ENCODE data around the gene PLA2G6. TPM values are rescaled to one million over a fixed set of nuclear protein-coding genes. Genes with fewer than 3 reads are reported as not detected.
"Not testable (repeated sequence)": the region's sequence is repeated elsewhere in the genome, so short reads cannot be mapped to it uniquely, and the experiment has no call there.

The PLA2G6 gene
- total and polyA plus RNA-seq, 4 donors, result 8.8 to 74.1 (median 25.4) TPM

- Histone ChIP-seq H3K4me3 (ENCODE audit: low read length in 2 of 2) (no peak overlapping the region), H3K27ac (ENCODE audit: low read depth in 1 of 2, low read length in 2 of 2) (no peak overlapping the region), H3K4me1 (ENCODE audit: control insufficient read depth in 1 of 2, insufficient read depth in 2 of 2, low read length in 2 of 2) (no peaks in the 10 kb centered on the region), H3K36me3 (ENCODE audit: control insufficient read depth in 1 of 2, insufficient read depth in 2 of 2, low read length in 1 of 2) (no peaks in the 10 kb centered on the region), H3K27me3 (ENCODE audit: control insufficient read depth in 1 of 2, insufficient read depth in 2 of 2, low read length in 1 of 2) (no peaks in the 10 kb centered on the region), H3K9me3 (ENCODE audit: control insufficient read depth, low read length) (no peaks in the 10 kb centered on the region)
- DNase-seq (peak; percentile 48 to 61), ATAC-seq (ENCODE audit: low FRiP score) (no peak)
- intact Hi-C loops (cut with DNase I), result no loop called here
- WGBS, 2 donors, result 96% methylated on average over 9 of the region's 9 CpGs
Measured at GRCh38 chr22:38127869-38128268, 53.8 kb downstream of the PLA2G6 start.

GRCh38 chr22:38126928-38127668 lies 54.5 kb downstream of the PLA2G6 start:
- no peak for ATAC-seq (ENCODE audit: low FRiP score)
- peak; percentile 35 to 66 for DNase-seq
- Histone ChIP-seq H3K9me3 (ENCODE audit: control insufficient read depth, low read length) (no peaks in the 10 kb centered on the region), H3K4me3 (ENCODE audit: low read length in 2 of 2) (no peak overlapping the region), H3K27ac (ENCODE audit: low read depth in 1 of 2, low read length in 2 of 2) (no peak overlapping the region), H3K4me1 (ENCODE audit: control insufficient read depth in 1 of 2, insufficient read depth in 2 of 2, low read length in 2 of 2) (no peaks in the 10 kb centered on the region), H3K36me3 (ENCODE audit: control insufficient read depth in 1 of 2, insufficient read depth in 2 of 2, low read length in 1 of 2) (no peaks in the 10 kb centered on the region), H3K27me3 (ENCODE audit: control insufficient read depth in 1 of 2, insufficient read depth in 2 of 2, low read length in 1 of 2) (no peaks in the 10 kb centered on the region)
- intact Hi-C loops (cut with DNase I), result no loop called here
- 92 to 93% methylated on average over 23 of the region's 23 CpGs for WGBS, 2 donors

- DNase-seq, result peak; percentile 23 to 47
- intact Hi-C loops (cut with DNase I), result no loop called here
- no peaks in the 10 kb centered on the region for H3K9me3 ChIP-seq (ENCODE audit: control insufficient read depth, low read length)
- no peaks in the 10 kb centered on the region for H3K36me3 ChIP-seq (ENCODE audit: control insufficient read depth in 1 of 2, insufficient read depth in 2 of 2, low read length in 1 of 2)
- H3K4me1 ChIP-seq (ENCODE audit: control insufficient read depth in 1 of 2, insufficient read depth in 2 of 2, low read length in 2 of 2), result no peaks in the 10 kb centered on the region
- H3K27ac ChIP-seq (ENCODE audit: low read depth in 1 of 2, low read length in 2 of 2), result no peak overlapping the region
- no peak overlapping the region for H3K4me3 ChIP-seq (ENCODE audit: low read length in 2 of 2)
- no peak for ATAC-seq (ENCODE audit: low FRiP score)
- no peaks in the 10 kb centered on the region for H3K27me3 ChIP-seq (ENCODE audit: control insufficient read depth in 1 of 2, insufficient read depth in 2 of 2, low read length in 1 of 2)
- WGBS, 2 donors, result 76 to 80% methylated on average over 11 of the region's 11 CpGs
Measured at GRCh38 chr22:38125751-38126201, 55.9 kb downstream of the PLA2G6 start.

GRCh38 chr22:38125038-38125610 lies 56.5 kb downstream of the PLA2G6 start:
- Histone ChIP-seq H3K36me3 (ENCODE audit: control insufficient read depth in 1 of 2, insufficient read depth in 2 of 2, low read length in 1 of 2) (no peaks in the 10 kb centered on the region), H3K4me1 (ENCODE audit: control insufficient read depth in 1 of 2, insufficient read depth in 2 of 2, low read length in 2 of 2) (no peaks in the 10 kb centered on the region), H3K4me3 (ENCODE audit: low read length in 2 of 2) (no peak overlapping the region), H3K27ac (ENCODE audit: low read depth in 1 of 2, low read length in 2 of 2) (no peak overlapping the region), H3K27me3 (ENCODE audit: control insufficient read depth in 1 of 2, insufficient read depth in 2 of 2, low read length in 1 of 2) (no peaks in the 10 kb centered on the region), H3K9me3 (ENCODE audit: control insufficient read depth, low read length) (no peaks in the 10 kb centered on the region)
- peak in 1 of 2 donors; percentile 6 for DNase-seq
- intact Hi-C loops (cut with DNase I), result no loop called here
- ATAC-seq (ENCODE audit: low FRiP score), result no peak
- 94% methylated on average over 14 of the region's 14 CpGs for WGBS, 2 donors

GRCh38 chr22:38124236-38124974 lies 57.2 kb downstream of the PLA2G6 start:
- 94 to 95% methylated on average over 21 of the region's 21 CpGs for WGBS, 2 donors
- no peaks in the 10 kb centered on the region for H3K36me3 ChIP-seq (ENCODE audit: control insufficient read depth in 1 of 2, insufficient read depth in 2 of 2, low read length in 1 of 2)
- ATAC-seq (ENCODE audit: low FRiP score), result no peak

GRCh38 chr22:38122616-38123015 lies 59.0 kb downstream of the PLA2G6 start:
- H3K36me3 ChIP-seq (ENCODE audit: control insufficient read depth in 1 of 2, insufficient read depth in 2 of 2, low read length in 1 of 2), result no peaks in the 10 kb centered on the region
- no peaks in the 10 kb centered on the region for H3K27me3 ChIP-seq (ENCODE audit: control insufficient read depth in 1 of 2, insufficient read depth in 2 of 2, low read length in 1 of 2)
- no peak for DNase-seq
- H3K27ac ChIP-seq (ENCODE audit: low read depth in 1 of 2, low read length in 2 of 2), result no peak overlapping the region
- H3K4me3 ChIP-seq (ENCODE audit: low read length in 2 of 2), result no peak overlapping the region
- ATAC-seq (ENCODE audit: low FRiP score), result no peak
- no peaks in the 10 kb centered on the region for H3K4me1 ChIP-seq (ENCODE audit: control insufficient read depth in 1 of 2, insufficient read depth in 2 of 2, low read length in 2 of 2)
- 78 to 85% methylated on average over 6 of the region's 6 CpGs for WGBS, 2 donors
- intact Hi-C loops (cut with DNase I), result no loop called here
- H3K9me3 ChIP-seq (ENCODE audit: control insufficient read depth, low read length), result no peaks in the 10 kb centered on the region

More at GRCh38 chr22:38124236-38124974, 57.2 kb downstream of the PLA2G6 start:
- no peaks in the 10 kb centered on the region for H3K27me3 ChIP-seq (ENCODE audit: control insufficient read depth in 1 of 2, insufficient read depth in 2 of 2, low read length in 1 of 2)
- no peak overlapping the region for H3K27ac ChIP-seq (ENCODE audit: low read depth in 1 of 2, low read length in 2 of 2)
- intact Hi-C loops (cut with DNase I), result no loop called here
- no peak for DNase-seq
- H3K4me1 ChIP-seq (ENCODE audit: control insufficient read depth in 1 of 2, insufficient read depth in 2 of 2, low read length in 2 of 2), result no peaks in the 10 kb centered on the region
- H3K9me3 ChIP-seq (ENCODE audit: control insufficient read depth, low read length), result no peaks in the 10 kb centered on the region
- H3K4me3 ChIP-seq (ENCODE audit: low read length in 2 of 2), result no peak overlapping the region

- DNase-seq, result peak in 1 of 2 donors; percentile 40
- no peaks in the 10 kb centered on the region for H3K27me3 ChIP-seq (ENCODE audit: control insufficient read depth in 1 of 2, insufficient read depth in 2 of 2, low read length in 1 of 2)
- WGBS, 2 donors, result 91 to 94% methylated on average over 28 of the region's 28 CpGs
- ATAC-seq (ENCODE audit: low FRiP score), result no peak
- no peaks in the 10 kb centered on the region for H3K9me3 ChIP-seq (ENCODE audit: control insufficient read depth, low read length)
- H3K4me1 ChIP-seq (ENCODE audit: control insufficient read depth in 1 of 2, insufficient read depth in 2 of 2, low read length in 2 of 2), result no peaks in the 10 kb centered on the region
- H3K27ac ChIP-seq (ENCODE audit: low read depth in 1 of 2, low read length in 2 of 2), result no peak overlapping the region
- intact Hi-C loops (cut with DNase I), result no loop called here
- H3K4me3 ChIP-seq (ENCODE audit: low read length in 2 of 2), result no peak overlapping the region
- no peaks in the 10 kb centered on the region for H3K36me3 ChIP-seq (ENCODE audit: control insufficient read depth in 1 of 2, insufficient read depth in 2 of 2, low read length in 1 of 2)
Measured at GRCh38 chr22:38120359-38121110, 61.1 kb downstream of the PLA2G6 start.

GRCh38 chr22:38118747-38119146 lies 62.9 kb downstream of the PLA2G6 start:
- DNase-seq; H3K4me3 ChIP-seq (ENCODE audit: low read length in 2 of 2); H3K9me3 ChIP-seq (ENCODE audit: control insufficient read depth, low read length); ATAC-seq (ENCODE audit: low FRiP score); H3K27ac ChIP-seq (ENCODE audit: low read depth in 1 of 2, low read length in 2 of 2); H3K4me1 ChIP-seq (ENCODE audit: control insufficient read depth in 1 of 2, insufficient read depth in 2 of 2, low read length in 2 of 2); H3K36me3 ChIP-seq (ENCODE audit: control insufficient read depth in 1 of 2, insufficient read depth in 2 of 2, low read length in 1 of 2); H3K27me3 ChIP-seq (ENCODE audit: control insufficient read depth in 1 of 2, insufficient read depth in 2 of 2, low read length in 1 of 2): not testable (repeated sequence)
- intact Hi-C loops (cut with DNase I), result loop anchor here in 1 of 2 donors (5.0 kb wide), 1 partner anchor 234 kb away; no protein-coding TSS in a partner anchor
- WGBS, 2 donors, result 93 to 96% methylated on average over 2 of the region's 2 CpGs

Measured in aorta (tissue), 5 donors.